ENCODE data around the gene FRAT1. TPM values are rescaled to one million over a fixed set of nuclear protein-coding genes. Genes with fewer than 3 reads are reported as not detected.
"Not testable (repeated sequence)": the region's sequence is repeated elsewhere in the genome, so short reads cannot be mapped to it uniquely, and the experiment has no call there.

Gene FRAT1
- total and polyA plus RNA-seq, 2 of the 8 experiments (the other 6 are each of a cell fraction or from before 2014, with no cell fraction given), result 1.9 to 5.2 TPM

DNA sequence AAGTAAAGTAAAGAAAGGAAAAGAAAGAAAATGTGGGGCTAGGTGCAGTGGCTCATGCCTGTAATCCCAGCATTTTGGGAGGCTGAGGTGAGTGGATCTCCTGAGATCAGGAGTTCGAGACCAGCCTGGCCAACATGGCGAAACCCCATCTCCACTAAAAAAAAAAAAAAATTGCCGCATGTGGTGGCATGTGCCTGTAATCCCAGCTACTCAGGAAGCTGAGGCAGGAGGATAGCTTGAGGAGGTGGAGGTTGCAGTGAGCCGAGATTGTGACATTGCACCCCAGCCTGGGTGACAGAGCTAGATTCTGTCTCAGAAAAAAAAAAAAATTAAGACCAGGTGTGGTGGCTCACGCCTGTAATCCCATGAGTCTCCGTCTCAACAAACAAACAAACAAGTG lies 24.6 kb downstream of the FRAT1 start:
- FAIRE-seq; H3K79me2 ChIP-seq (ENCODE audit: control insufficient read depth in 1 of 2, insufficient read depth in 2 of 2, low read length in 2 of 2); H3K4ac ChIP-seq (replicated peaks; ENCODE audit: insufficient read length, low read depth, low read length); H2BK20ac ChIP-seq (ENCODE audit: low read length); H2BK15ac ChIP-seq (ENCODE audit: low read length); H3K14ac ChIP-seq (ENCODE audit: insufficient read length); DNase-seq (ENCODE audit: low read depth in 1 of 2, low spot score in 2 of 2); H3K79me1 ChIP-seq (ENCODE audit: low read depth, low read length); H4K8ac ChIP-seq (ENCODE audit: extremely low read depth, insufficient read depth, low read length); H2AK5ac ChIP-seq (ENCODE audit: low read depth, low read length); H4K91ac ChIP-seq (replicated peaks; ENCODE audit: insufficient read length, low read length); H2AFZ ChIP-seq (ENCODE audit: low read length); H3K27me3 ChIP-seq (replicated peaks in 1 of 4; ENCODE audit: control insufficient read depth in 3 of 4, extremely low read depth in 1 of 4, insufficient read depth in 3 of 4, low read length in 3 of 4); H3K4me3 ChIP-seq (ENCODE audit: extremely low read depth in 1 of 4, insufficient read depth in 2 of 4, low read depth in 3 of 4, low read length in 4 of 4); H3K36me3 ChIP-seq (ENCODE audit: control insufficient read depth in 2 of 4, insufficient read depth in 4 of 4, low read length in 3 of 4); H3K9ac ChIP-seq (replicated peaks in 1 of 4; ENCODE audit: extremely low read depth in 1 of 4, low read depth in 3 of 4, low read length in 3 of 4); H3K23me2 ChIP-seq (ENCODE audit: low read depth, low read length); H3K23ac ChIP-seq (ENCODE audit: insufficient read length); H3K18ac ChIP-seq (ENCODE audit: extremely low read depth, low read length); H2BK5ac ChIP-seq (ENCODE audit: low read depth, low read length); H4K20me1 ChIP-seq (replicated peaks in 1 of 2; ENCODE audit: control insufficient read depth in 1 of 2, insufficient read depth in 2 of 2, low read length in 2 of 2); H2BK120ac ChIP-seq (replicated peaks; ENCODE audit: low read depth, low read length); H3K27ac ChIP-seq (ENCODE audit: low read depth, low read length); H3K56ac ChIP-seq (replicated peaks; ENCODE audit: insufficient read length, low read depth, low read length); H4K5ac ChIP-seq (ENCODE audit: insufficient read length, low read depth, low read length); H3K4me2 ChIP-seq (ENCODE audit: insufficient read depth in 1 of 2, low read depth in 2 of 2, low read length in 2 of 2); H3K9me3 ChIP-seq (ENCODE audit: insufficient read depth in 2 of 2, low read depth in 1 of 2, low read length in 1 of 2); H3K4me1 ChIP-seq (replicated peaks in 1 of 4; ENCODE audit: control insufficient read depth in 3 of 4, insufficient read depth in 4 of 4, low read length in 3 of 4): not testable (repeated sequence)
- ChIA-PET POLR2A (ENCODE audit: partially characterized antibody) (interaction anchor here (0.8 to 4.3 kb wide), 4 partner anchors 10 to 24 kb away, joined by 3 to 19 read pairs (median 4); partner anchors contain the start of gene FRAT2), CTCF (ENCODE audit: partially characterized antibody) (interaction anchor here (0.7 to 1.6 kb wide), 7 partner anchors 9 to 1768 kb away, joined by 3 to 7 read pairs (median 4); no protein-coding TSS in a partner anchor)
- WGBS, 2 experiments (ENCODE audit: extremely low coverage in 1 of 2, insufficient coverage in 1 of 2, insufficient read length in 1 of 2, insufficient replicate concordance in 2 of 2, low coverage in 1 of 2, low lambda C conversion rate in 2 of 2, missing lambda C conversion rate in 1 of 2), result 97% methylated on average over 4 of the region's 6 CpGs; no CpG with 5 or more reads in 1 of the 2 experiments
- 0 out of 2 replicates have a peak overlapping the region, but pooled peaks have one; percentile 50 for H2BK12ac ChIP-seq (ENCODE audit: low read depth, low read length)

All from H1 (cell line).